PC-9 (cell line): Measurements from ENCODE around the gene HELZ.
"Not testable (repeated sequence)": the region's sequence is repeated elsewhere in the genome, so short reads cannot be mapped to it uniquely, and the experiment has no call there.

Experiments used
- CTCF ChIP-seq: fragments of 200-600 bp; sonication (generic); conservative IDR thresholded peaks from 2 replicates; pipeline ENCODE4 v1.6.1; 2017; ENCODE audit warnings: mixed run types, antibody characterized with exemption, mild to moderate bottlenecking, moderate library complexity
- EZH2 ChIP-seq: fragments of 200-600 bp; sonication (generic); IDR thresholded peaks from 2 replicates; pipeline ENCODE4 v1.8.0; 2017; ENCODE audit warnings: antibody characterized with exemption, low read depth

DNA sequence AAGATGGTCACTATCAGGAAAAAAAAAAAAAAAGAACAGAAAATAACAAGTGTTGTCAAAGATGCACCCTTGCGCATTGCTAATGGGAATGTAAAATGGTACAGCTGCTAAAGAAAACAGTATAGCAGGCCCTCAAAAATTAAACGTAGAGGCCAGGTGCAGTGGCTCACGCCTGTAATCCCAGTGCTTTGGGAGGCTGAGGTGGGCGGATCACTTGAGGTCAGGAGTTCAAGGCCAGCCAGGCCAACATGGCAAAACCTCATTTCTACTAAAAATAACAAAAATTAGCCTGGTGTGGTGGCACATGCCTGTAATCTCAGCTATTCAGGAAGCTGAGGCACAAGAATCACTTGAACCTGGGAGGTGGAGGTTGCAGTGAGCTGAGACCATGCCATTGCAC is 6.6 kb upstream of the HELZ start:
- TF ChIP-seq CTCF, EZH2: not testable (repeated sequence)
